HG03460 (cell line): ENCODE data around the gene CUL9.

Experiments
- ATAC-seq: cut with Tn5 transposase; IDR thresholded peaks from one replicate; pipeline ENCODE4 v1.9.1; 2021; ENCODE audit not compliant: unreplicated experiment

Gene CUL9

DNA sequence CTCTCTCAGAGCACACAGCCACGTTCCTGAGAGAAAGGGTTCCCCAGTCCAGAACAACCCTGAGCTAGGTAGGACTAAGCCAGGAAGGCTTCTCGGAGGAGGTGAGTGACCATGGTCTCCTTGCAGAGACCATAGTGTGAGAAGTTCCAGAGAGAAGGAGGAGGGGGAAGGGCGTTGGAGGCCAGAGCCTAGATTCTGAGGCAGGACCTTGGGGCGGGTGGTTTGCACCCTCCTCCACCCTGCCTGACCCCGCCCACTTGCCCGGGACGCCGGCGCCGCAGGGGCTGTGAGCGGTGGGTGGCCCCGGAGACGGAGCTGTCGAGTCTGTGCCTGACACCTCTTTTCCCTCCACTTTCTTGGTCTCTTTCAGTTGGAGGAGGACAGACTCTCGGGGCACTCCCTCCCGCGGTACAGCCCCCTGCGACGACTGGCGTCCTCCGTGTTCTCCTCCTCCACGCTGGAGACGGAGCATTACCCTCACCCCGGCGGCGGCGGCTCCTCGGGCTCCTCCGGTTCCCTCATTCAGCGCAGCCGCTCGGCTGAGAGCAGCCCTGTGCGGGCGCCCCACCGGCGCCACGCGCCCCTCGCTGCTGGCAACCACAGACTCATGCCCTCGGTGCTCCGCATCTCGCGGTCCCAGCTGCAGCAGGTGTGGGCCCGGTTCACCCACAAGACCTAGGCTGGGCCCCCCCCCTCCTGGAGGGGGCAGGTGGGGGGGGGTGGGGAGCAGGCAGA, 87.4 kb downstream of the CUL9 start:
- no peak for ATAC-seq

DNA sequence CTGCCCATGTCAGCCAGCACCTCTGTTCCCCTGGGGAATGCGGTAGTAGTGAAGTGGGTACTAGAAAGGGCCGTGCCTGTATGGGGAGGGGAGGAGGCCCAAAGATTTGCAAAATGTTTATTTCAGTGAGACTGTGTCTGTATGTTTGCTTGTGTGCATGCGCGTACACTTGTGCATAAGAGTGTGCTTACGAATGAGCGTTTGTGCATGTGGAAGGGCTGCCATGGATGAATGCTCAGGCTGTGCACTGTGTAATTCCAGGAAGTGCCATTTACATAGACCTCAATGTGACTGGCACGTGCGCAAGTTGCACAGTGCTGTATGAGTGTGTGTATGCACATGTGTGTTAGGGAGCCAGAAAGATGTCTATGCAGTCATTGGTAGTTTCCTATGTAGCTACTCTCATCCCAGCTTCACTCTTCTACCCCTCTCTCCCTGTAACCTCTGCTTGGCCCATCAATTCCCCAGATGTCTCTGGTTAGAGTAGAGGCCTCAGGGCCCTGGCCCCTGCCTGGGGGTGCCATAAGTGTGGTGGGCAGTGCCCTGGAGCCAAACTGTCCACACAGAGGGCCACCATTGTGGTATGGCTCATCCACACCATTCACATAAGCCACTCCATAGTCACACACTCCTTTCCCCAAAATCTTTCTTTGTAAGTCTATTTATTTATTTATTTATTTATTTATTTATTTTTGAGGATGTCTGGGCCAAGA, 89.3 kb downstream of the CUL9 start:
- no peak for ATAC-seq

DNA sequence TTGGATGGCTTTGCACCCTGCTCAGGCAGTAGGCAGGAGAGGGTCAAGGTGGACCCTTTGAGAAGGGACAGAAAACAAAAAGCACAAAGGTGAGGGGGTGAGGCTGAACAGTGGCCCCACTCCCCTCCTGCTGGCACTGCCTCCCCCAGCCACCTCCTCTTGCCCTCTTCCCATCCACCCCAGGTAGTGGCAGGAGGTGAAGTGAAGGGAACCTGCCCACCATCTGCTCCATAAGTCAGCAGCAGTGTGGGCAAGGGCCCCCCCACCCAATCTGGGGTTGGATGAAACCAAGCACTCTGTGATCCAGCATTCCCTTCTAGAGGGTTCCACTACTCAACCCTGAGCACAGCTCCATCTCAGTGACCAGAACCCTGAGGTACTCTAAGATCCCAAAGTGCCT, 89.9 kb downstream of the CUL9 start:
- ATAC-seq: no peak

DNA sequence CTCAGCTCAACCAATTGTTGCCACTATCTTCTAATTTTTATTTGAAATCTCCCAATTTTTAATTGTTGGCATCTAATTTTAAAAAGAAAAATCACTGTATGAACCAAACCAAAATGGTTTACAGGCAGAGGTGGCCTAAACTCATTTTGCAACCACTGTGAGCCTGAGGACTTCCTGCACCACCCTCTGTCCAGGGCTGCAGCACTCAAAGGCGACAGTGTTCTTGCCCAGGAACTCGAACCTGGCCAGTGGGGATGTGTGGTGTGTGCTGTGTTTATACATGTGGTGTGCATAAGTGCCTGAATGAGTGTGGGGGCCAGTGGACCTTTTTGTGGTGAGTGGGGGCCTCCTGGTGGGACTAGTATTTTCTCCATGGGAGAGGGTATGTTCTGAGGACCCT, 91.7 kb downstream of the CUL9 start:
- ATAC-seq: no peak
